Measurements from ENCODE around the gene SNRNP200.

SNRNP200 gene

GRCh38 chr2:96254571-96254970, 50.8 kb downstream of the SNRNP200 start:
- ATAC-seq = no peak
- TF ChIP-seq ARNTL (CRISPR knock-in tag; IDR thresholded peaks at IDR 0.05; ENCODE audit: borderline replicate concordance, low read depth) (no peak), ZFP3 (CRISPR knock-in tag; IDR thresholded peaks at IDR 0.05) (no peak), ZC3H10 (CRISPR knock-in tag; IDR thresholded peaks at IDR 0.05) (no peak)

GRCh38 chr2:96253006-96253405, 52.3 kb downstream of the SNRNP200 start:
- ATAC-seq = no peak
- TF ChIP-seq ARNTL (CRISPR knock-in tag; IDR thresholded peaks at IDR 0.05; ENCODE audit: borderline replicate concordance, low read depth) (no peak), PPARA (CRISPR knock-in tag; IDR thresholded peaks at IDR 0.05; ENCODE audit: borderline replicate concordance) (no peak), BACH2 (CRISPR knock-in tag; IDR thresholded peaks at IDR 0.05; ENCODE audit: borderline replicate concordance) (no peak), ESRRG (CRISPR knock-in tag; IDR thresholded peaks at IDR 0.05) (no peak), GLIS3 (CRISPR knock-in tag; IDR thresholded peaks at IDR 0.05) (no peak), TCF4 (CRISPR knock-in tag; IDR thresholded peaks at IDR 0.05; ENCODE audit: borderline replicate concordance) (no peak), ZNF70 (CRISPR knock-in tag; IDR thresholded peaks at IDR 0.05) (no peak), TOX (CRISPR knock-in tag; IDR thresholded peaks at IDR 0.05; ENCODE audit: borderline replicate concordance) (no peak)

GRCh38 chr2:96252526-96252925, 52.8 kb downstream of the SNRNP200 start:
- no peak for ATAC-seq
- TF ChIP-seq ZC3H10 (CRISPR knock-in tag; IDR thresholded peaks at IDR 0.05) (no peak), ZNF70 (CRISPR knock-in tag; IDR thresholded peaks at IDR 0.05) (no peak), CSDC2 (CRISPR knock-in tag; IDR thresholded peaks at IDR 0.05) (no peak)

- peak; percentile 93 for ATAC-seq
- TF ChIP-seq ARNTL (CRISPR knock-in tag; IDR thresholded peaks at IDR 0.05; ENCODE audit: borderline replicate concordance, low read depth) (no peak), RARB (CRISPR knock-in tag; IDR thresholded peaks at IDR 0.05) (no peak), ZFP3 (CRISPR knock-in tag; IDR thresholded peaks at IDR 0.05) (no peak), ZFP30 (CRISPR knock-in tag; IDR thresholded peaks at IDR 0.05) (no peak), CSRNP3 (CRISPR knock-in tag; IDR thresholded peaks at IDR 0.05) (no peak), ZNF565 (CRISPR knock-in tag; conservative IDR thresholded peaks at IDR 0.05; ENCODE audit: low read depth) (no peak), PATZ1 (CRISPR knock-in tag; IDR thresholded peaks at IDR 0.05; ENCODE audit: borderline replicate concordance) (no peak), PPARA (CRISPR knock-in tag; IDR thresholded peaks at IDR 0.05; ENCODE audit: borderline replicate concordance) (no peak), SNAI2 (CRISPR knock-in tag; IDR thresholded peaks at IDR 0.05) (no peak), ZC3H10 (CRISPR knock-in tag; IDR thresholded peaks at IDR 0.05) (no peak), OSR1 (CRISPR knock-in tag; IDR thresholded peaks at IDR 0.05) (no peak), CREB5 (CRISPR knock-in tag; IDR thresholded peaks at IDR 0.05; ENCODE audit: low read depth) (no peak), ISL1 (CRISPR knock-in tag; IDR thresholded peaks at IDR 0.05) (no peak), ESRRG (CRISPR knock-in tag; IDR thresholded peaks at IDR 0.05) (no peak), BACH2 (CRISPR knock-in tag; IDR thresholded peaks at IDR 0.05; ENCODE audit: borderline replicate concordance) (no peak), CSDC2 (CRISPR knock-in tag; IDR thresholded peaks at IDR 0.05) (no peak), TSHZ2 (CRISPR knock-in tag; IDR thresholded peaks at IDR 0.05) (no peak), ZNF70 (CRISPR knock-in tag; IDR thresholded peaks at IDR 0.05) (no peak), POU6F1 (CRISPR knock-in tag; IDR thresholded peaks at IDR 0.05; ENCODE audit: borderline replicate concordance, low read depth) (no peak)
Measured at GRCh38 chr2:96251721-96252292, 53.5 kb downstream of the SNRNP200 start.

Data from SK-N-SH treated with all-trans-retinoic acid at 6 μM for 48 hours (cell line).